NT2/D1 (cell line): ENCODE data around the gene ENO4.
A peak's percentile ranks its signal among the peaks of the same experiment; 100 is the strongest.

Experiments used
- DNase-seq: peaks from one replicate; pipeline ENCODE4 v3.0.0-alpha.2; 2011; ENCODE audit warnings: low read depth, low spot score
- H3K27me3 ChIP-seq: 2 replicates; pipeline ENCODE4 v1.6.0; 2011; ENCODE audit warnings: mild to moderate bottlenecking; ENCODE audit not compliant: insufficient read length, insufficient read depth
- H3K36me3 ChIP-seq: 2 replicates; pipeline ENCODE4 v1.6.1; 2011; ENCODE audit warnings: mild to moderate bottlenecking, low read length, mixed read lengths; ENCODE audit not compliant: insufficient read depth, insufficient read length
- H3K4me1 ChIP-seq: 2 replicates; pipeline ENCODE4 v1.5.1; 2011; ENCODE audit not compliant: insufficient read depth, insufficient read length
- H3K4me3 ChIP-seq: 2 replicates; pipeline ENCODE4 v1.5.1; 2011; ENCODE audit warnings: low read depth; ENCODE audit not compliant: insufficient read length
- H3K9ac ChIP-seq: 2 replicates; pipeline ENCODE4 v1.6.0; 2011; ENCODE audit warnings: low read depth; ENCODE audit not compliant: insufficient read length
- H3K9me3 ChIP-seq: 2 replicates; pipeline ENCODE4 v1.5.1; 2011; ENCODE audit warnings: mild to moderate bottlenecking, low read length; ENCODE audit not compliant: insufficient read depth
- SUZ12 ChIP-seq: IDR thresholded peaks from 2 replicates; pipeline ENCODE4 v1.6.1; 2011; ENCODE audit not compliant: insufficient read length, insufficient read depth; ENCODE audit errors: extremely low read depth
- YY1 ChIP-seq: IDR thresholded peaks from 2 replicates; pipeline ENCODE4 v1.6.1; 2011; ENCODE audit not compliant: insufficient read length, insufficient read depth
- ZNF274 ChIP-seq: IDR thresholded peaks from 2 replicates; pipeline ENCODE4 v1.6.1; 2011; ENCODE audit warnings: mild to moderate bottlenecking, low read depth, low read length

ENO4 gene

DNA sequence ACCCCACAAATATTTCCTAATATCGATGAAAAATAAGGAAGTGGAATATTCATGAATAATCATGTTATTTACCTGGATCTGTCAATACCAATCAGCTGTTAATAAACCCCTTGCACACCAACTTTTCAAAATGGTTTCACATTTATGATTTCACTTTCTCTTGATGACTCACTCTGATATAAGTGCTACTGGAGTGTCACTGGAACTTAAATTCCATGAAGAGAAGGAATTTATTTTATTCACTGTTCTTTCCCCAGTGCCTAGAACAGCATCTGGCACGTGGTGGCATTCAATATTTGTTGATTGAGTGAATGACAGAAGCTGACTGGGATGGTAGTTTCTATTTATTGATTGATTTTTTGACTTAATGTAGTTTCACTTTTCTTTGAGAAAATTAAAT, 3.5 kb upstream of the ENO4 start:
- DNase-seq: no peak
- Histone ChIP-seq H3K9me3 (no peaks in the 10 kb centered on the region), H3K9ac (no peak overlapping the region), H3K4me3 (no peak overlapping the region), H3K4me1 (peaks cover 8% of the 10 kb centered on the region), H3K36me3 (no peaks in the 10 kb centered on the region), H3K27me3 (peaks cover 4% of the 10 kb centered on the region)
- TF ChIP-seq ZNF274 (no peak), SUZ12 (no peak), YY1 (no peak)

DNA sequence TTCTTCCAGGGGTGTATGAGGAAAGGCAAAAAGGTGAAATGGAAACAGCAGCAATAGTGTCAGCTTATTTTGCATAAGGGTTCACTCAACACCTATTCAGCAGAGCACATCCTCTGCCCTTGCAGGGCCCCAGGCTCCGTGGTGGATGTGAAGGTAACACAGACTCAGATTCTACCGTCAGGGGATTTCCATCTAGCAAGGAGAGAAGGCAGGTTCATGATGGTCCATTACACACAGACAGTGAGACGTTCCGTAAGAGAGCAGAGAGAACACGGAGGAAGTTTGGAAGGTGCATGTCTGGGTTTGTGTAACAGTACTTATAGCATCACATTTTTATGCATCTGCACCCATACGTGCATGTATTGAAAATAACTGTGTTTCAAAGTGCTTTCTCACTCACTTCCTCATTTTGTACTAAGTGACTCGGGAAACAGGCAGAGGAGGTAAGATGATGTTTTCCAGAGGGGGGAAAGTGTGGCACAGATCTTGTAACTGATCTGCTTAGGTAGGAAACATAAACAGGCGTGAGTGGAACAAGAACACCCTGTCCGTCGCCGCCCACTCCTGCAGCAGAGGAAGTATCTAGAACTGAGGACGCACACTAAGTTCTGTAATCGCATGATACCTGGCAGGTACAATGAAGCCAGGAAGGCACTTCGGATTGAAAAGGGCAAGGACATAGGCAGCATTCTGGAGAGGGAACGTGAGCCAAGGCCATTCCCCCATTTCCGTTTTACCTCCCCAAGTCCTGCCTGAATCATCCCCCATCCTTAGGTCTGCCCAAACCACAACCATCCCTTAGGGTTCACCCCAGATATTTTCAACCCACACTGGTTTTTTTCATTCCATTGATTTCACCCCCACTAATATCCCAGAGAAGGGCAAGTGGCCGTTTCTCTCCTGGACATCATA, 1.0 kb upstream of the ENO4 start:
- no peaks in the 10 kb centered on the region for H3K9me3 ChIP-seq
- peaks cover 5% of the 10 kb centered on the region for H3K27me3 ChIP-seq
- no peaks in the 10 kb centered on the region for H3K36me3 ChIP-seq
- peak overlapping the region; percentile 67 for H3K4me3 ChIP-seq
- peaks cover 8% of the 10 kb centered on the region for H3K4me1 ChIP-seq
- H3K9ac ChIP-seq: peak overlapping the region; percentile 87
- no peak for DNase-seq
- TF ChIP-seq SUZ12 (no peak), ZNF274 (no peak), YY1 (no peak)

DNA sequence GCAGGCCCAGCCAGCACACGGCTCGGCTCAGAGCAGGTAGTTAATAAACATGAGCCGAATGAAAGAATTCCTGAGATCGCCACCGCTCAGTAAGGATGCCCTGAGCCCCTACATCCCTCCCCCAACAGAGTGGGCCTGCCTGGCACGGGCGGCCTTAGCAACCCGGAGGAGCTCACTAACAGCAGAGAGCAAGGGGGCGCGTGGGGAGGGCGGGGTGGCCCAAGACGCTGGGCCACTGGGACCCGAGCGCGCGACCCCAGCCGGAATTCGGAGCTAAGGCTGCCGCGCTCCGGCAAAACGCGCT, 403 bp upstream of the ENO4 start:
- Histone ChIP-seq H3K9ac (peak overlapping the region; percentile 87), H3K27me3 (peaks cover 5% of the 10 kb centered on the region), H3K4me1 (peaks cover 8% of the 10 kb centered on the region), H3K36me3 (no peaks in the 10 kb centered on the region), H3K4me3 (peak overlapping the region; percentile 67), H3K9me3 (no peaks in the 10 kb centered on the region)
- DNase-seq: no peak
- TF ChIP-seq YY1 (no peak), ZNF274 (no peak), SUZ12 (no peak)

DNA sequence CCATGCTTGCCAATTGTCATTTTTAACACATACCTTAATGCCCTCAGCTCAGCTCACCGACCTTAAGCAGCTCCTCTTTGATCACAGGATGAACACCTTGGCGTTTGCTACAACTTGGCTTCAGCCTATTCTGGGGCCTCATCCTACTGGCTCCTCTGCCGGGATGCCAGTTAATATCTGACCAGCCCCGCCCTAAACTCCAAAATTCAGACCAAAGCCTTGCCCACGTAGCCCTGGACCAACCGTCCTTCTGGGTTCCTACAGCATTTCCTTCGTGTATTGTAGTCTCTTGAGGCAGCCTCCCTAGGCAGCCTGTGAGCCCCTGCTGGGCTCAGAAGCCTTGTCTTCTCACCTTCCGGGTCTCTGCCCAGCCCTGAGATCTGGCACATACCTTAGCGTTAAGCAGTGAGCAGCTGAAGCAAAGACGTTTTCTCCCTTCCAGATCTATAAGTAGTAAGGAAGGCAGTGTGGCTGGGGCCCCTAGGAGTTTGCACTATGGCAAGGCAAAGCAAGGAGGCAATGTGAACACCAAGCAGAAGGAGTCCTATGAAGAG, 836 bp downstream of the ENO4 start:
- no peak for DNase-seq
- H3K4me3 ChIP-seq: peak overlapping the region; percentile 67
- peaks cover 5% of the 10 kb centered on the region for H3K27me3 ChIP-seq
- peaks cover 8% of the 10 kb centered on the region for H3K4me1 ChIP-seq
- peak overlapping the region; percentile 80 for H3K9ac ChIP-seq
- no peaks in the 10 kb centered on the region for H3K36me3 ChIP-seq
- no peaks in the 10 kb centered on the region for H3K9me3 ChIP-seq
- TF ChIP-seq ZNF274 (no peak), SUZ12 (no peak)

DNA sequence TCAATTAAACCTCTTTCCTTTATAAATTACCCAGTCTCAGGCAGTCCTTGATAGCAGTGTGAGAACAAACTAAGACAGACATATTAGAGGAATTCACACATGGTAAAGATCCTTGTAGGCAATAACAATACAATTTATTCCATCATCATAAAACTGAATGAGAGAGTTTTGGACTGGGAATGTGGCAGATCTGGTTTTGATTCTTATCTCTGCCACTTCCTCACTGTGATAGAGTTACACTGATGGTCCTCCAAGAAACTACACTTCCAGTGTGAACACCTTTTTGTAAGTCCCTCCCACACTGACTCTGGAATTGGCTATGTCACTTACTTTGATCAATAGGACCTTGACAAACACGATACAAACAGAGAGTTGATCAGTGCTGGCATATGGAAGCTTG, 2.9 kb downstream of the ENO4 start:
- Histone ChIP-seq H3K36me3 (no peaks in the 10 kb centered on the region), H3K27me3 (peaks cover 5% of the 10 kb centered on the region), H3K9ac (no peak overlapping the region), H3K9me3 (no peaks in the 10 kb centered on the region), H3K4me3 (no peak overlapping the region), H3K4me1 (peaks cover 8% of the 10 kb centered on the region)
- TF ChIP-seq YY1 (no peak), ZNF274 (no peak), SUZ12 (no peak)
- DNase-seq: no peak

DNA sequence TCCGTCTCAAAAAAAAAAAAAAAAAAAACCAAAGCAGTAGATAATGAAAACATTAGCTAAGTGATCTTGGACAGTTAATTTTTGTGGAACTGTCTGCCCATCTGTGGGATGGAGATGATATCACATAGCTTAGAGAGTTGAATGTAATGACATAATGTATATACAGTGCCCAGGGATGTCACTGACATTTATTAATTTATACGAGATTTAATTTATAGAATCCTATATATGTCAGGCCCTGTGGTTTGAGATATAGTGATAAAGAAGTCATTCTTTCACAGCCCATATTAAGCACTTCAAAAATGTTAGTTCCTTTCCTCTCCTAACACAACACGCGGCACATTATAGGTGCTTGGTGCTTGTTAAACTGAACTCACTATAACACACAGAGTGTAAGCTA, 4.0 kb downstream of the ENO4 start:
- no peak overlapping the region for H3K4me3 ChIP-seq
- peaks cover 5% of the 10 kb centered on the region for H3K9me3 ChIP-seq
- peaks cover 5% of the 10 kb centered on the region for H3K4me1 ChIP-seq
- no peaks in the 10 kb centered on the region for H3K36me3 ChIP-seq
- H3K27me3 ChIP-seq: peaks cover 5% of the 10 kb centered on the region
- DNase-seq: no peak
- no peak overlapping the region for H3K9ac ChIP-seq
- TF ChIP-seq ZNF274 (no peak), SUZ12 (no peak), YY1 (no peak)

DNA sequence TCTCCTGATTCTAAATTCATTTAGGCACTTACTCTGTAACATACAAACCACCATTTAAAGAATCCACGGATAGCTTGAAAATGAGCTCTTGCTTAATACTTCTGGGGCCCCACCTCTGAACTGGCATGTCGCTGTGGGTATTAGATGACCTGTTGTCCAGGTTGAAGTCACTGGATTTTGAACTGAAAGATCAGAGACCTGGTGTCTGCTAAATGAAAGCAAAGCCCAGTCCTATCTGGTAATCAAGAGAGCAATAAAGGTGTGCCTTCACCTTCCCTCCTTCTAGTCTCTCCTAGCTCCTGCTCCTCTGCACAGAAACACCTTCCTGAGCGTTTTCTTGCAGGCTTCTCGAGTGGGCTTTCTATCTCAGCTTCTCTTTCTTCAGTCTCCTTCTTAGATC, 4.4 kb downstream of the ENO4 start:
- no peak for DNase-seq
- TF ChIP-seq SUZ12: no peak
- no peak for TF ChIP-seq YY1
- no peak for TF ChIP-seq ZNF274
- Histone ChIP-seq H3K4me3 (no peak overlapping the region), H3K9ac (no peak overlapping the region), H3K27me3 (peaks cover 5% of the 10 kb centered on the region), H3K4me1 (peaks cover 3% of the 10 kb centered on the region), H3K36me3 (no peaks in the 10 kb centered on the region), H3K9me3 (peaks cover 8% of the 10 kb centered on the region)
